HL-60 (cell line): Measurements from ENCODE around the gene ATG3.

Source experiments
- DNase-seq, 2 experiments: peaks; one replicate each; pipeline ENCODE4 v3.0.0-alpha.2; 2010 to 2020; ENCODE audit warnings: low read depth in 1 of 2, low spot score in 1 of 2
- H3K27ac ChIP-seq: fragments of 250-450 bp; sonication (Bioruptor Pico); replicated peaks from 2 replicates; pipeline ENCODE4 v1.5.1; 2020; ENCODE audit warnings: mild to moderate bottlenecking, moderate library complexity
- H3K27me3 ChIP-seq: fragments of 250-450 bp; sonication (Bioruptor Pico); 2 replicates; pipeline ENCODE4 v1.5.1; 2021; ENCODE audit warnings: mild to moderate bottlenecking, moderate library complexity; ENCODE audit not compliant: insufficient read depth, poor library complexity, severe bottlenecking
- H3K4me3 ChIP-seq: replicated peaks from 2 replicates; pipeline ENCODE4 v1.5.1; 2011; ENCODE audit warnings: mild to moderate bottlenecking, control low read depth, low read length; ENCODE audit not compliant: insufficient read depth
- GABPA ChIP-seq: IDR thresholded peaks from 2 replicates; pipeline ENCODE4 v1.6.1; 2012; ENCODE audit warnings: low read depth
- POLR2AphosphoS5 ChIP-seq: IDR thresholded peaks from 2 replicates; pipeline ENCODE4 v1.6.1; 2012; ENCODE audit warnings: low read depth
- SPI1 ChIP-seq: IDR thresholded peaks from 2 replicates; pipeline ENCODE4 v1.6.1; 2012; ENCODE audit warnings: low read depth, mild to moderate bottlenecking, borderline replicate concordance
- TF ChIP-seq, protein P1 (sequence below): IDR thresholded peaks from 2 replicates; pipeline ENCODE4 v1.6.1; 2012; ENCODE audit warnings: low read depth; ENCODE audit not compliant: insufficient replicate concordance
- TF ChIP-seq, protein P2 (sequence below): IDR thresholded peaks from one replicate; pipeline ENCODE4 v1.5.1; 2011; ENCODE audit warnings: low read length, control low read depth, inconsistent platforms; ENCODE audit not compliant: insufficient read depth

The ATG3 gene

DNA sequence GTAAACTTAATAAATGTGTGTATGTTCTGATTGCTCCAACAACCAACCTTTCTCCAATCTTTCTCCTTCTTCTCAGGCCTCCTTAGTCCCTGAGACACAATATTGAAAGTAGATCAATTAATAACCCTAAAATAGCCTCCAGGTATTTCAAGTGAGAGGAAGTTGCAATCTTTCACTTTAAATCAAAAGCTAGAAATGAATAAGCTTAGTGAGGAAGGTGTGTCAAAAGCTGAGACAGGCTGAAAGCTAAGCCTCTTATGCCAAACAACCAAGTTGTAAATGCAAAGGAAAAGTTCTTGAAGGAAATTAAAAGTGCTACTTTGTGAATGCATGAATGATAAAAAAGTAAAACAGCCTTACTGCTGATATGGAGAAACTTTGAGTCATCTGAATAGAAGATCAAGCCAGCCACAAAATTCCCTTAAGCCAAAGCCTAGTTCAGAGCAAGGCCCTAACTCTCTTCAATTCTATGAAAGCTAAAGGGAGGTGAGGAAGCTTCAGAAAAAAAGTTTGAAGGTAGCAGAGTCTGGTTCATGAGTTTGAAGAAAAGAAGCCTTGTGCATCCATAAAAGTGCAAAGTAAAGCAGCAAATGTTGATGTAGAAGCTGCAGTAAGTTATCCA lies 40.6 kb upstream of the ATG3 start:
- H3K27ac ChIP-seq: no peak overlapping the region
- DNase-seq: no peak
- no peak for TF ChIP-seq GABPA
- TF ChIP-seq, protein P1, sequence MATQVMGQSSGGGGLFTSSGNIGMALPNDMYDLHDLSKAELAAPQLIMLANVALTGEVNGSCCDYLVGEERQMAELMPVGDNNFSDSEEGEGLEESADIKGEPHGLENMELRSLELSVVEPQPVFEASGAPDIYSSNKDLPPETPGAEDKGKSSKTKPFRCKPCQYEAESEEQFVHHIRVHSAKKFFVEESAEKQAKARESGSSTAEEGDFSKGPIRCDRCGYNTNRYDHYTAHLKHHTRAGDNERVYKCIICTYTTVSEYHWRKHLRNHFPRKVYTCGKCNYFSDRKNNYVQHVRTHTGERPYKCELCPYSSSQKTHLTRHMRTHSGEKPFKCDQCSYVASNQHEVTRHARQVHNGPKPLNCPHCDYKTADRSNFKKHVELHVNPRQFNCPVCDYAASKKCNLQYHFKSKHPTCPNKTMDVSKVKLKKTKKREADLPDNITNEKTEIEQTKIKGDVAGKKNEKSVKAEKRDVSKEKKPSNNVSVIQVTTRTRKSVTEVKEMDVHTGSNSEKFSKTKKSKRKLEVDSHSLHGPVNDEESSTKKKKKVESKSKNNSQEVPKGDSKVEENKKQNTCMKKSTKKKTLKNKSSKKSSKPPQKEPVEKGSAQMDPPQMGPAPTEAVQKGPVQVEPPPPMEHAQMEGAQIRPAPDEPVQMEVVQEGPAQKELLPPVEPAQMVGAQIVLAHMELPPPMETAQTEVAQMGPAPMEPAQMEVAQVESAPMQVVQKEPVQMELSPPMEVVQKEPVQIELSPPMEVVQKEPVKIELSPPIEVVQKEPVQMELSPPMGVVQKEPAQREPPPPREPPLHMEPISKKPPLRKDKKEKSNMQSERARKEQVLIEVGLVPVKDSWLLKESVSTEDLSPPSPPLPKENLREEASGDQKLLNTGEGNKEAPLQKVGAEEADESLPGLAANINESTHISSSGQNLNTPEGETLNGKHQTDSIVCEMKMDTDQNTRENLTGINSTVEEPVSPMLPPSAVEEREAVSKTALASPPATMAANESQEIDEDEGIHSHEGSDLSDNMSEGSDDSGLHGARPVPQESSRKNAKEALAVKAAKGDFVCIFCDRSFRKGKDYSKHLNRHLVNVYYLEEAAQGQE: no peak
- TF ChIP-seq, protein P2, sequence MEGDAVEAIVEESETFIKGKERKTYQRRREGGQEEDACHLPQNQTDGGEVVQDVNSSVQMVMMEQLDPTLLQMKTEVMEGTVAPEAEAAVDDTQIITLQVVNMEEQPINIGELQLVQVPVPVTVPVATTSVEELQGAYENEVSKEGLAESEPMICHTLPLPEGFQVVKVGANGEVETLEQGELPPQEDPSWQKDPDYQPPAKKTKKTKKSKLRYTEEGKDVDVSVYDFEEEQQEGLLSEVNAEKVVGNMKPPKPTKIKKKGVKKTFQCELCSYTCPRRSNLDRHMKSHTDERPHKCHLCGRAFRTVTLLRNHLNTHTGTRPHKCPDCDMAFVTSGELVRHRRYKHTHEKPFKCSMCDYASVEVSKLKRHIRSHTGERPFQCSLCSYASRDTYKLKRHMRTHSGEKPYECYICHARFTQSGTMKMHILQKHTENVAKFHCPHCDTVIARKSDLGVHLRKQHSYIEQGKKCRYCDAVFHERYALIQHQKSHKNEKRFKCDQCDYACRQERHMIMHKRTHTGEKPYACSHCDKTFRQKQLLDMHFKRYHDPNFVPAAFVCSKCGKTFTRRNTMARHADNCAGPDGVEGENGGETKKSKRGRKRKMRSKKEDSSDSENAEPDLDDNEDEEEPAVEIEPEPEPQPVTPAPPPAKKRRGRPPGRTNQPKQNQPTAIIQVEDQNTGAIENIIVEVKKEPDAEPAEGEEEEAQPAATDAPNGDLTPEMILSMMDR: no peak
- TF ChIP-seq SPI1: no peak
- TF ChIP-seq POLR2AphosphoS5: no peak
- H3K4me3 ChIP-seq: no peak overlapping the region
- H3K27me3 ChIP-seq: no peaks in the 10 kb centered on the region

DNA sequence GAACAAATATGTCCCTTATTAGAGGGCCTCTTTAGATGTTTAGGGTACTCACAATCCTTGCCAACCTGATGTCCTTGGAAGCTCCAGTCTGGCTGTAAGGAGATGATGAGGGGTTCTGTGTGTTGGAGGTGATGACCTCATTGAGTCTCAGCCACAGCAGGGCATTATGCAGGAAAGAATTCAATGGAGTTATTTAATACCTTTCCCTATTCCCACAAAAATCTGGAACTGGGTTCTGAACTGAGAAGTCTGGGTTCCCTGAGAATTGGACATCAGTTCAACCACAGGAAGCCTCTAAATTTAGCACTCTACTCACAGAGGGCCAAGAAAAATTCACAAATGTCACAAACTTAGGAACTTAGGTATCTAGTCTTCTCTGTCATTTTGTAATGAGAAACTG lies 37.0 kb upstream of the ATG3 start:
- Histone ChIP-seq H3K27me3 (no peaks in the 10 kb centered on the region), H3K27ac (no peak overlapping the region), H3K4me3 (no peak overlapping the region)
- TF ChIP-seq POLR2AphosphoS5 (no peak), SPI1 (no peak), GABPA (no peak)
- TF ChIP-seq, protein P1: no peak
- TF ChIP-seq, protein P2: no peak
- no peak for DNase-seq

DNA sequence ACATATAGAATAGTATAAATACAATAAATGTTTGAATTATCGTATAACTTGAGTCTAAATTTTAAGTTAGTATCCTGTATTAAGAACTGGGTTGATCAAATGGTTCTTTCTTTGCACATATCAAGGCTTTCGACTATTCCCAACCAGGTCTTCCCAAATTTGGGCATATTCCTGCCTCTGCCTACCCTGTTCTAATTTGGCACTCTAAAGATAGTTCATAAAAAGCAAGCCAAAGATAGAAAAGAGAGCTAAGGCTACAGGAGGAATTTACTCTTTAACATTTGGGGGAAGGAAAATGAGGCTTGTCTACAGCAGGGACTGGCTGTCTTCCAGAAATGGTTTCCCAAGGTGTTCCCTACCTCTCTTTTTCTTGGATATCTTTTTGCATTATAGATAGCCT lies 36.2 kb upstream of the ATG3 start:
- TF ChIP-seq, protein P2: no peak
- TF ChIP-seq SPI1: no peak
- TF ChIP-seq GABPA: no peak
- TF ChIP-seq, protein P1: no peak
- TF ChIP-seq POLR2AphosphoS5: no peak
- Histone ChIP-seq H3K4me3 (no peak overlapping the region), H3K27ac (no peak overlapping the region), H3K27me3 (no peaks in the 10 kb centered on the region)
- no peak for DNase-seq
